IPS-18a (cell line): ENCODE results near the gene ACOT6.

Source experiments
- H3K27ac ChIP-seq: one replicate; pipeline ENCODE4 v1.5.1; 2013; ENCODE audit warnings: low read length
- H3K27me3 ChIP-seq: one replicate; pipeline ENCODE4 v1.6.1; 2013; ENCODE audit warnings: mild to moderate bottlenecking, low read length; ENCODE audit not compliant: control insufficient read depth, insufficient read depth
- H3K36me3 ChIP-seq: one replicate; pipeline ENCODE4 v1.6.1; 2013; ENCODE audit warnings: low read depth, low read length; ENCODE audit not compliant: control insufficient read depth
- H3K4me1 ChIP-seq: one replicate; pipeline ENCODE4 v1.6.1; 2013; ENCODE audit warnings: low read depth, low read length; ENCODE audit not compliant: control insufficient read depth
- H3K4me3 ChIP-seq: one replicate; pipeline ENCODE4 v1.5.1; 2013; ENCODE audit warnings: low read length
- H3K9ac ChIP-seq: one replicate; pipeline ENCODE4 v1.6.1; 2013; ENCODE audit warnings: mild to moderate bottlenecking, low read length, moderate library complexity
- H3K9me3 ChIP-seq: one replicate; pipeline ENCODE4 v1.6.1; 2013; ENCODE audit warnings: low read depth, low read length; ENCODE audit not compliant: control insufficient read depth

The ACOT6 gene

DNA sequence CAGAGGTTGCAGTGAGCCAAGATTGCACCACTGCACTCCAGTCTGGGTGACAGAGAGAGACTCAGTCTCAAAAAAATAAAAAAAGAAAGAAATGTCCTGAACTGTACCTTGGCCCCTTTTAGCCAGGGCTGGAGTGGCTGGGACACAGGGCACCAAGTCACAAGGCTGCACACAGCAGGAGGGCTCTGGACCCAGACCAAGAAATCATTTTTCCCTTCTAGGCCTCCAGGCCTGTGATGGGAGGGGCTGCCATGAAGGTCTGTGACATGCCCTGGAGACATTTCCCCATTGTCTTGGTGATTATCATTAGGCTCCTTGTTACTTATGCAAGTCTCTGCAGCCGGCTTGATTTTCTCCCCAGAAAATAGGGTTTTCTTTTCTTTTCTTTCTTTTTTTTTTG lies 5.1 kb upstream of the ACOT6 start:
- Histone ChIP-seq H3K9ac (no peak overlapping the region), H3K4me1 (no peaks in the 10 kb centered on the region), H3K4me3 (no peak overlapping the region), H3K27ac (no peak overlapping the region), H3K9me3 (peaks cover 4% of the 10 kb centered on the region), H3K27me3 (peaks cover 12% of the 10 kb centered on the region), H3K36me3 (no peaks in the 10 kb centered on the region)

DNA sequence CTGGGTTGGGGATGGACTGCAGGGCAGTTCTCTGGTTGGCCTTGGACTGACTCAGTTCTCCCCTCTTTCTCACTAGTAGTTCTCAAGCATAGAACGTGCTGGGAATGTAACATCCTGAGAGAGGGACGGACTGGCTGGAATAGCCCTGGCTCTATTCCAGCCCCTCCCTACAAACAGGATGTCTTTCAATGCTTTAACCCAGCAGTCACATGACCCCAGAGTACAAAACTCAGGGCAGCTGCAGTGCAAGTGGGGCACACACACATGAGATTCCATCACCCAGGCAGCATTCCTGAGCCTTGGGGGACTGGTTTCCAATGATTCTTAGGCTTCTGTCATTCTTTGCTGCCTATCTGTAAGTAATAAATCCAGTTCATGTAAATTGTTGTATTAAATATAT lies 1.6 kb upstream of the ACOT6 start:
- H3K9me3 ChIP-seq = peaks cover 4% of the 10 kb centered on the region
- no peaks in the 10 kb centered on the region for H3K36me3 ChIP-seq
- peaks cover 36% of the 10 kb centered on the region for H3K27me3 ChIP-seq
- no peak overlapping the region for H3K9ac ChIP-seq
- H3K4me3 ChIP-seq = no peak overlapping the region
- H3K4me1 ChIP-seq = no peaks in the 10 kb centered on the region
- no peak overlapping the region for H3K27ac ChIP-seq

DNA sequence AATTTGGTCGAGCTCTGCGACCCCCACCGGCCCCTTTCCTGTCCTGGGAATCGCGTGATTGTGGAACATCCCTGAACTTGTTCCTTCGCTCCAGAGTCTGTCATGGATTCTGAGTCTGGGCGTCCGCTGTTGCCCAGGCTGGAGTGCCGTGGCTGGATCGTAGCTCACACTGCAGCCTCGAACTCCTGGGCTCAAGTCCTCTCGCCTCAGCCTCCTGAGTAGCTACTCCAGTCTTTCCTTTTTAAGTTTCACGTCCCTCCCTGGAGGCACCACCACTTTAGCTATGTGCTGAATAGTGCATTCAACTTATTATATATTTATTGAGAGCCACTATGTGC lies 698 bp downstream of the ACOT6 start:
- no peaks in the 10 kb centered on the region for H3K36me3 ChIP-seq
- no peak overlapping the region for H3K27ac ChIP-seq
- H3K4me3 ChIP-seq = peak overlapping the region; percentile 71
- H3K9me3 ChIP-seq = no peaks in the 10 kb centered on the region
- H3K27me3 ChIP-seq = peaks cover 40% of the 10 kb centered on the region
- H3K4me1 ChIP-seq = peaks cover 8% of the 10 kb centered on the region
- H3K9ac ChIP-seq = peak overlapping the region; percentile 50

DNA sequence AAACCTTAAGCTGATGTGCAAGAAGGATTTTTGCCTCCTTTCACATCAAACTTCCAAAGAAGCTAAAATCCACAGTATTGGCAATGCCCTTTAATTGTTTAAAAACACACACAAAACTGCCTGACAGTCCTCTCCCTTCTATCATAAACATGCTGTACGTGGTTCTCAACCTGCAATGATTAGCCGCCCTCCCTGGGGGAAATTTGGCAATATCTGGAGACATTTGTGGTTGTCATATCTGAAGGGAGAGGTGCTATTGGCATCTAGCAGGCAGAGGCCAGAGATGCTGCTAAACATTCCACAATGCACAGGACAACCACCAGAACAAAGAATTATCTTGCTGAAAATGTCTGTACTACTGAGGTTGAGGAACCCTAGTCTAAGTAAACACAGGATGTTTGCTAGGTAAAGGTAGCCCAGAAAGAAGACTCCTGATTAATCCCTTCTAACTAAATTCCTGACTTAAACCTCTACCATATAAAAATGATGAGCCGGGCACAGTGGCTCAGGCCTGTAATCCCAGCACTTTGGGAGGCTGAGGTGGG lies 1.2 kb downstream of the ACOT6 start:
- no peaks in the 10 kb centered on the region for H3K9me3 ChIP-seq
- H3K4me3 ChIP-seq = no peak overlapping the region
- H3K27me3 ChIP-seq = peaks cover 40% of the 10 kb centered on the region
- peaks cover 8% of the 10 kb centered on the region for H3K4me1 ChIP-seq
- H3K27ac ChIP-seq = no peak overlapping the region
- no peak overlapping the region for H3K9ac ChIP-seq
- H3K36me3 ChIP-seq = no peaks in the 10 kb centered on the region

DNA sequence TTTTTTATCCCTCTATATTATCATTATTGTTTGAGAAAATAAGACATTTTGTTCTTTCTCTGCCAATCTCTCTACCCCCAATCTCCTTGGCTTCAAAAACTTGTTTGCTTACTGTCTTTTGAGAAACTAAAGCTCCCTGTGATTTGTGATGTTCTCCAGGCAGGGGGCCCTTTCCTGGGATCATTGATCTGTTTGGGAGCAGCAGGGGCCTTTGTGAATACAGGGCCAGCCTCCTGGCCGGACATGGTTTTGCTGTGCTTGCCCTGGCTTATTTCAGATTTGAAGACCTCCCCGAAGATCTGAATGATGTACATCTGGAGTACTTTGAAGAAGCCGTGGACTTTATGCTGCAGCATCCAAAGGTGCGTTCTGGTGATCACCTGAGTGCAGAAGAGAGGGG lies 4.5 kb downstream of the ACOT6 start:
- no peak overlapping the region for H3K4me3 ChIP-seq
- peaks cover 8% of the 10 kb centered on the region for H3K4me1 ChIP-seq
- no peak overlapping the region for H3K9ac ChIP-seq
- H3K27me3 ChIP-seq = peaks cover 34% of the 10 kb centered on the region
- no peak overlapping the region for H3K27ac ChIP-seq
- no peaks in the 10 kb centered on the region for H3K36me3 ChIP-seq
- H3K9me3 ChIP-seq = no peaks in the 10 kb centered on the region

DNA sequence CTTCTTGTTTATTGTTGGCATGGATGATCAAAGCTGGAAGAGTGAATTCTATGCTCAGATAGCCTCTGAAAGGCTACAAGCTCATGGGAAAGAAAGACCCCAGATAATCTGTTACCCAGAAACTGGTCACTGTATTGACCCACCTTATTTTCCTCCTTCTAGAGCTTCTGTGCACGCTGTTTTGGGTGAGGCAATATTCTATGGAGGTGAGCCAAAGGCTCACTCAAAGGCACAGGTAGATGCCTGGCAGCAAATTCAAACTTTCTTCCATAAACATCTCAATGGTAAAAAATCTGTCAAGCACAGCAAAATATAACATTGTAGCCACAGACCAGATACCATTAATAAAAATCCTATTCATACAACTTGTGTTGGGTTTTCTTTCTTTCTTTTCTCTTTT lies 7.2 kb downstream of the ACOT6 start:
- Histone ChIP-seq H3K9ac (no peak overlapping the region), H3K9me3 (no peaks in the 10 kb centered on the region), H3K4me3 (no peak overlapping the region), H3K4me1 (peaks cover 8% of the 10 kb centered on the region), H3K36me3 (no peaks in the 10 kb centered on the region), H3K27me3 (peaks cover 11% of the 10 kb centered on the region), H3K27ac (no peak overlapping the region)

DNA sequence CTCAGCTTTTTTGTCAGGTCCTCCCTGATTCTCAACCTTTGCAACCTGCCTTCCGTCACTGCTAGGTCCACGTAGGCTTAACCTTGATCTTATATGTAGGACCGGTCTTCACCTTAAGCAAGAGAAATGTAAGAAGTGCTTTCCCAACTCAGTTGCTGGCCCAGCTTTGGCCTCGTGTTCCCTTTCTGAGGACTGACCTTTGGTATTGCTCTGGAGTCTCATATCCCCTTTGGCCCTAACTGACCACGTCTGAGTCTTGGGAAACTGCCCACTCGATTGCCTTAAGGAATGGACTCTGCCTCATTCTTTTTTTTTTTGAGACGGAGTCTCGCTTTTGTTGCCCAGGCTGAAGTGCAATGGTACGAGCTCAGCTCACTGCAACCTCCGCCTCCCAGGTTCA lies 8.0 kb downstream of the ACOT6 start:
- peaks cover 8% of the 10 kb centered on the region for H3K4me1 ChIP-seq
- H3K9me3 ChIP-seq = no peaks in the 10 kb centered on the region
- H3K9ac ChIP-seq = no peak overlapping the region
- H3K36me3 ChIP-seq = no peaks in the 10 kb centered on the region
- H3K4me3 ChIP-seq = no peak overlapping the region
- H3K27me3 ChIP-seq = peaks cover 11% of the 10 kb centered on the region
- no peak overlapping the region for H3K27ac ChIP-seq

DNA sequence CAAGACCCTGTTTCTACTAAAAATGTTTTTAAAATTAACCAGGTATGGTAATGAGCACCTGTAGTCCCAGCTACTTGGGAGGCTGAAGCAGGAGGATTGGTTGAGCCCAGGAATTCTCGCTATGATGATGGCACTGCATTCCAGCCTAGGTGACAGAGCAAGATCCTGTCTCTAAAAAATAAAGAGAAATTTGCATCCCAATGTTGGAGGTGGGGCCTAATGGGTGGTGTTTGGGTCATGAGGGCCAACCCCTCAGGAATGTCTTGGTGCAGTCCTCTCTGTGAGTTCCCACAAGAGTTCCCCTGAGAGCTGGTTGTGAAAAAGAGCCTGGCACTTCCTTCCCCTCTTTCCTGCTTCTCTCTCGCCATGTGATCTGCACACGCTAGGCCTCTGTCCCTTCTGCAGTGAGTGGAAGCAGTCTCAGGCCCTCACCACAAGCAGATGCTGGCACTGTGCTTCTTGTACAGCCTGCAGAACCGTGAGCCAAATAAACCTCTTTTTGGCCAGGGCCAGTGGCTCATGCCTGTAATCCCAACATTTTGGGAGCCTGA lies 11.3 kb downstream of the ACOT6 start:
- Histone ChIP-seq H3K4me3 (no peak overlapping the region), H3K4me1 (no peaks in the 10 kb centered on the region), H3K27ac (no peak overlapping the region), H3K27me3 (peaks cover 4% of the 10 kb centered on the region), H3K9me3 (no peaks in the 10 kb centered on the region), H3K9ac (no peak overlapping the region), H3K36me3 (no peaks in the 10 kb centered on the region)

DNA sequence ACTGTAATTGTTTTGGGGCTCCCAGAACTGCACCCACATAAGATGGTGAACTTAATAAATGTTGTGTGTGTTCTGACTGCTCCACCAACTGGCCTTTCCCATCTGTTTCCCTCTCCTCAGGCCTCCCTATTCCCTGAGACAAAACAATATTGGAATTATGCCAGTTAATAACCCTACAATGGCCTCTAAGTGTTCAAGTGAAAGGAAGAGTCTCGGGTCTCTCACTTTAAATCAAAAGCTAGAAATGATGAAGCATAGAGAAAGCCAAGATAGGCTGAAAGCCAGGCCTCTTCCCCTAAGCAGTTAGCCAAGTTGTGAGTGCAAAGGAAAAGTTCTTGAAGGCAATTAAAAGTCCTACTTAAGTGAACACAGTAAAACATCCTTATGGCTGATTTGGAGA lies 13.4 kb downstream of the ACOT6 start:
- Histone ChIP-seq H3K9me3 (no peaks in the 10 kb centered on the region), H3K36me3 (no peaks in the 10 kb centered on the region), H3K4me3 (no peak overlapping the region), H3K27me3 (no peaks in the 10 kb centered on the region), H3K9ac (no peak overlapping the region), H3K4me1 (no peaks in the 10 kb centered on the region), H3K27ac (no peak overlapping the region)

DNA sequence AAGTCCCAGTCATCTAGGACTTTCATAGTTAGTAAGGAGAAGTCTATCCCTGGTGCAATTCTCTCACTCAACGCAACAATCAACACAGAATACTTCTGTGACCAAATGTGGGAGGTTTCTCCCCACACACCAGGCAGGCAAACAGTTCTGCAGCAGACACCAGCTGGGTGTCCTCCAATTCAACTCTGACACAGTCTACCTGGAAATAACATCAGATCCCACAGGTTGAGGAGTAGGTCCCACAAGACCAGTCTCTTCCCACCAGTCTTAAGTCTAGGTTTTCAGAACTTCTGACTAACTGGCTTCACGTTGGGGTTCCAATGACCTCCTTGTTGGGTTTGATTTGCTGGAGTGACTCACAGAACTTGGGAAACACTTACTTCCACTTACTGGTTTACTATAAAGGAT lies 14.8 kb downstream of the ACOT6 start:
- Histone ChIP-seq H3K4me3 (no peak overlapping the region), H3K27me3 (no peaks in the 10 kb centered on the region), H3K36me3 (no peaks in the 10 kb centered on the region)

DNA sequence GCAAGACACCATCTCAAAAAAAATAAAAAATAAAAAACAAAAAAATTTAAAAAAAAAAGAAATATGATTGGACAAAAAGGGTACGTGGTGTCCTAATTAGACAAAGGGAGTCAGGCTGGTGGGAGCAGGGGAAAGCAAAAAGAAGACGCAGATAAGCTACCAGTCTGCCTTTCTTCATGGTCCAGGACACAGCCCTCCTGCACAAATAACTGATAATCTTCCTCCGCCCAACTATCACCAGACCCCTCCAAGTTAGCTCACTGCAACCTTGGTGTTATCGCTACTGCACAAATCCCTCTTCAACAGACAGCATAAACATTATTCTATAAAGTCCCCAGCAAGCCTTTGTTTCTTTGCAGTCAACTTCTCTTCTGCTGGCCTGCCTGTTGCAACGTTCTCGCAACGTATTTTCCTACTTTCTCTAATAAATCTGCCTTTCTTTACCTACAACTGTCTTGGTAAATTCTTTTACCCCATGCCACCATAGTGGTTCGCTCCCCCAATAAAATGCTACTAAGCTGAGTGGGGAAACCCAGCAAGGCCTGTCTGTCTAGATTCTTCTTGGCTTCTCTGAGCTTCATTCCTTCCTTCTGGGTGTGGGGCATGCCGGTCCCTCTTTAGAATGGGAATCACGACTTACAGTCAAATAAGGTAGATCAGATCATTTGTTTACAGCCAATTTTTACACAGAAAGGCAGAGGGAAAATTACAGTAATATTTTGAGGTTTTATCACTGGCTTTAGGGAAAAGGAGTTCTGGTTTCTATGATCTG lies 17.9 kb downstream of the ACOT6 start:
- Histone ChIP-seq H3K4me3 (no peak overlapping the region), H3K4me1 (peaks cover 8% of the 10 kb centered on the region), H3K9ac (no peak overlapping the region), H3K27me3 (no peaks in the 10 kb centered on the region), H3K9me3 (no peaks in the 10 kb centered on the region), H3K36me3 (no peaks in the 10 kb centered on the region), H3K27ac (no peak overlapping the region)

More for the DNA sequence above, 14.8 kb downstream of the ACOT6 start:
- H3K27ac ChIP-seq = no peak overlapping the region
- H3K4me1 ChIP-seq = no peaks in the 10 kb centered on the region
- no peak overlapping the region for H3K9ac ChIP-seq
- H3K9me3 ChIP-seq = no peaks in the 10 kb centered on the region
